ENCODE data around the gene CCNK. TPM values are rescaled to one million over a fixed set of nuclear protein-coding genes. Genes with fewer than 3 reads are reported as not detected.

CCNK gene
- total and polyA plus RNA-seq, 2 of the 13 experiments (the other 11 are each of a cell fraction or from before 2014, with no cell fraction given) = 4.9 to 9.7 TPM

DNA sequence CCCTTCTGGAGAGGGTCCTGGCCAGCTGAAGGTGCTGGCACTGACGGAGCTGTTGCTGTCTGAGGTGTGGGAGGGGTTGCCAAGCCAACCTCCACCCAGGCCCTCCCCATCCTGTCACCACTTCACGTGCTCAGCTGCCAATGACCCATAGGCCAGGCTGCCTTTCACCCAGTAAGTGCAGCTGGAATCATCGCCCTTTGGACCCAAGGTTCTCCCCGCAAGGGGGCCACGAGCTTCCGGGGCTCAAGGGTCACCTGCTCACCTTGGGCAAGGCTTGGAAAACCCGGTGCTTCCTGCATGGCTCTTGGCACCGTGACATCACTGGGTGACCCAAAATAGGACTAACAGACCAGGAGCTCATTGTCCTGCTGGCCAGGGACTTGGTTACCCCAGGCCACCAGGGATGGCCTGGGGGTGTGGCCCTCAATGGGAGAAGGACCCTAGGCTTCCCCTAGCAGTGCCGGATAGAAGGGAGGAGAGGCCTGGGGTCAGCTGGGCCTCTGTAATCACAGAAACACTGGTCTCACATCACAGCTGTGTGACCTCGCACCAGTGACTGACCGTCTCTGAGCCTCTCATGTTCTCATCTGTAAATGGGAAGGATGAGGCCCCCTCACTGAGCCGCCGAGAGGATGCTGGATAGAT, 71.5 kb downstream of the CCNK start (continued):
- peak; percentile 91; the same call in 1 of the 2 replicates for TF ChIP-seq PRDM10 (CRISPR knock-in tag; IDR thresholded peaks at IDR 0.05; ENCODE audit: low read depth)
- TF ChIP-seq ZNF513 (CRISPR knock-in tag; conservative IDR thresholded peaks at IDR 0.05) = 0 out of 2 replicates have a peak, but pooled peaks have one; percentile 46
- TF ChIP-seq ZNF792 (CRISPR knock-in tag; IDR thresholded peaks at IDR 0.05) = peak; percentile 59; the same call in 1 of the 2 replicates
- peak; percentile 98 for TF ChIP-seq ZBTB3 (CRISPR knock-in tag; IDR thresholded peaks at IDR 0.05; ENCODE audit: borderline replicate concordance, low read depth)
- TF ChIP-seq RFXANK (CRISPR knock-in tag; IDR thresholded peaks at IDR 0.05) = 0 out of 2 replicates have a peak, but pooled peaks have one; percentile 32
- peak; percentile 45; the same call in 1 of the 2 replicates for TF ChIP-seq FIP1L1 (IDR thresholded peaks at IDR 0.05; ENCODE audit: borderline replicate concordance, insufficient read depth, low read depth, low read length)
- no peak for TF ChIP-seq ZBTB2 (CRISPR knock-in tag; IDR thresholded peaks at IDR 0.05; ENCODE audit: low read depth)
- TF ChIP-seq ZNF598 (CRISPR knock-in tag; IDR thresholded peaks at IDR 0.05; ENCODE audit: borderline replicate concordance) = no peak
- 0 out of 2 replicates have a peak, but pooled peaks have one; percentile 47 for TF ChIP-seq TMF1 (CRISPR knock-in tag; IDR thresholded peaks at IDR 0.05; ENCODE audit: low read depth)
- no peak for TF ChIP-seq ZFYVE20 (CRISPR knock-in tag; IDR thresholded peaks at IDR 0.05; ENCODE audit: borderline replicate concordance, low read depth)
- 0 out of 2 replicates have a peak, but pooled peaks have one; percentile 57 for TF ChIP-seq THAP7 (CRISPR knock-in tag; IDR thresholded peaks at IDR 0.05)
- TF ChIP-seq ZBTB8A (CRISPR knock-in tag; IDR thresholded peaks at IDR 0.05; ENCODE audit: borderline replicate concordance, low read depth) = no peak
- peak; percentile 98 for TF ChIP-seq ZNF414 (CRISPR knock-in tag; IDR thresholded peaks at IDR 0.05)
- TF ChIP-seq ZNF580 (CRISPR knock-in tag; IDR thresholded peaks at IDR 0.05; ENCODE audit: borderline replicate concordance, low read depth) = peak; percentile 47; the same call in 1 of the 2 replicates
- no peak for TF ChIP-seq SETDB1 (CRISPR knock-in tag; IDR thresholded peaks at IDR 0.05; ENCODE audit: borderline replicate concordance)
- TF ChIP-seq ELF4 (CRISPR knock-in tag; IDR thresholded peaks at IDR 0.05; ENCODE audit: borderline replicate concordance) = no peak
- TF ChIP-seq CBFB (CRISPR knock-in tag; IDR thresholded peaks at IDR 0.05) = peak; percentile 92
- peak; percentile 98 for TF ChIP-seq KDM4B (CRISPR knock-in tag; IDR thresholded peaks at IDR 0.05)
- peak; percentile 84; the same call in 1 of the 2 replicates for TF ChIP-seq ZSCAN25 (CRISPR knock-in tag; IDR thresholded peaks at IDR 0.05)

Measured in HepG2 (cell line).